HepG2 (cell line): ENCODE data around the gene LRRC37A. TPM values are rescaled to one million over a fixed set of nuclear protein-coding genes. Genes with fewer than 3 reads are reported as not detected.

Experiments
- AKAP8 ChIP-seq: sonication (generic); formaldehyde crosslinking; IDR thresholded peaks from 2 replicates; pipeline ENCODE4 v1.5.1; 2020; ENCODE audit warnings: mild to moderate bottlenecking, missing genetic modification reagents
- ELF4 ChIP-seq: sonication (generic); formaldehyde crosslinking; IDR thresholded peaks from 2 replicates; pipeline ENCODE4 v1.5.0; 2020; ENCODE audit warnings: missing genetic modification reagents, mild to moderate bottlenecking, moderate library complexity, borderline replicate concordance
- MAZ ChIP-seq, 2 experiments: sonication (generic) in 1 of 2; formaldehyde crosslinking in 1 of 2; IDR thresholded peaks; 2 replicates each; pipeline versions ENCODE4 v1.5.0 to v1.6.1; 2012 to 2020; ENCODE audit warnings: low read depth in 2 of 2, mild to moderate bottlenecking in 2 of 2, borderline replicate concordance in 1 of 2, improper control_type of control experiment in 1 of 2, low read length in 1 of 2, missing genetic modification reagents in 1 of 2, moderate library complexity in 1 of 2
- MTF2 ChIP-seq: sonication (generic); formaldehyde crosslinking; IDR thresholded peaks from 2 replicates; pipeline ENCODE4 v1.5.0; 2020; ENCODE audit warnings: missing genetic modification reagents, borderline replicate concordance
- PHF21A ChIP-seq: sonication (generic); formaldehyde crosslinking; IDR thresholded peaks from 2 replicates; pipeline ENCODE4 v1.5.0; 2020; ENCODE audit warnings: mild to moderate bottlenecking, missing genetic modification reagents
- PTBP1 ChIP-seq: fragments of 200-400 bp; formaldehyde crosslinking; IDR thresholded peaks from 2 replicates; pipeline ENCODE4 v1.6.1; 2018; ENCODE audit warnings: low read length, low read depth; ENCODE audit not compliant: poor library complexity, severe bottlenecking
- ZFP36L1 ChIP-seq: sonication (generic); formaldehyde crosslinking; IDR thresholded peaks from 2 replicates; pipeline ENCODE4 v1.8.0; 2022; ENCODE audit warnings: mild to moderate bottlenecking, missing genetic modification reagents, moderate library complexity
- ZNF296 ChIP-seq: sonication (generic); formaldehyde crosslinking; conservative IDR thresholded peaks from 2 replicates; pipeline ENCODE4 v1.5.0; 2020; ENCODE audit warnings: mild to moderate bottlenecking, missing genetic modification reagents
- ZNF367 ChIP-seq: sonication (generic); formaldehyde crosslinking; IDR thresholded peaks from 2 replicates; pipeline ENCODE4 v1.4.0; 2020; ENCODE audit warnings: missing genetic modification reagents, borderline replicate concordance
- ZNF749 ChIP-seq: sonication (generic); formaldehyde crosslinking; IDR thresholded peaks from 2 replicates; pipeline ENCODE4 v1.8.0; 2022; ENCODE audit warnings: mild to moderate bottlenecking, missing genetic modification reagents, moderate library complexity, borderline replicate concordance
- polyA plus RNA-seq, 8 experiments: library from polyadenylated mRNA; depleted of rRNA in 3 of 8; stranded (reverse) in 7 of 8; unstranded in 1 of 8; fragments of >200 nt; fragmentation: Illumina TruSeq in 4 of 8; extraction: Trizol in 4 of 8; gene quantifications; 2 replicates each; pipeline versions ENCODE4 v1.2.1 to v1.2.3, GENCODE V29; 2011 to 2016; ENCODE audit warnings: low read depth in 4 of 8, missing spikeins in 1 of 8, mixed read lengths in 1 of 8; ENCODE audit not compliant: insufficient read depth in 1 of 8
- total RNA-seq, 5 experiments: library from RNA; depleted of rRNA; stranded (reverse); fragments of >200 nt; fragmentation: Illumina TruSeq; extraction: Trizol; gene quantifications; 2 replicates each; pipeline ENCODE4 v1.2.3, GENCODE V29; 2016; ENCODE audit warnings: low read depth in 1 of 5
- TF ChIP-seq, protein P1 (sequence below): IDR thresholded peaks from 2 replicates; pipeline ENCODE4 v1.6.1; 2016; ENCODE audit warnings: mild to moderate bottlenecking, missing biosample characterization, missing genetic modification reagents
- TF ChIP-seq, protein P2 (sequence below): sonication (generic); formaldehyde crosslinking; IDR thresholded peaks from 2 replicates; pipeline ENCODE4 v1.4.0; 2020; ENCODE audit warnings: missing genetic modification reagents
- TF ChIP-seq, protein P3 (sequence below): sonication (generic); formaldehyde crosslinking; IDR thresholded peaks from 2 replicates; pipeline ENCODE4 v1.5.1; 2020; ENCODE audit warnings: missing genetic modification reagents, mild to moderate bottlenecking, borderline replicate concordance
- TF ChIP-seq, protein P4 (sequence below): sonication (generic); formaldehyde crosslinking; IDR thresholded peaks from 2 replicates; pipeline ENCODE4 v1.4.0; 2020; ENCODE audit warnings: missing genetic modification reagents
- TF ChIP-seq, protein P5 (sequence below): sonication (generic); formaldehyde crosslinking; IDR thresholded peaks from 2 replicates; pipeline ENCODE4 v1.9.0; 2021; ENCODE audit warnings: missing genetic modification reagents, mild to moderate bottlenecking, borderline replicate concordance

Gene LRRC37A
- total and polyA plus RNA-seq, 2 of the 13 experiments (the other 11 are each of a cell fraction or from before 2014, with no cell fraction given) = 0.97 to 1.3 TPM

DNA sequence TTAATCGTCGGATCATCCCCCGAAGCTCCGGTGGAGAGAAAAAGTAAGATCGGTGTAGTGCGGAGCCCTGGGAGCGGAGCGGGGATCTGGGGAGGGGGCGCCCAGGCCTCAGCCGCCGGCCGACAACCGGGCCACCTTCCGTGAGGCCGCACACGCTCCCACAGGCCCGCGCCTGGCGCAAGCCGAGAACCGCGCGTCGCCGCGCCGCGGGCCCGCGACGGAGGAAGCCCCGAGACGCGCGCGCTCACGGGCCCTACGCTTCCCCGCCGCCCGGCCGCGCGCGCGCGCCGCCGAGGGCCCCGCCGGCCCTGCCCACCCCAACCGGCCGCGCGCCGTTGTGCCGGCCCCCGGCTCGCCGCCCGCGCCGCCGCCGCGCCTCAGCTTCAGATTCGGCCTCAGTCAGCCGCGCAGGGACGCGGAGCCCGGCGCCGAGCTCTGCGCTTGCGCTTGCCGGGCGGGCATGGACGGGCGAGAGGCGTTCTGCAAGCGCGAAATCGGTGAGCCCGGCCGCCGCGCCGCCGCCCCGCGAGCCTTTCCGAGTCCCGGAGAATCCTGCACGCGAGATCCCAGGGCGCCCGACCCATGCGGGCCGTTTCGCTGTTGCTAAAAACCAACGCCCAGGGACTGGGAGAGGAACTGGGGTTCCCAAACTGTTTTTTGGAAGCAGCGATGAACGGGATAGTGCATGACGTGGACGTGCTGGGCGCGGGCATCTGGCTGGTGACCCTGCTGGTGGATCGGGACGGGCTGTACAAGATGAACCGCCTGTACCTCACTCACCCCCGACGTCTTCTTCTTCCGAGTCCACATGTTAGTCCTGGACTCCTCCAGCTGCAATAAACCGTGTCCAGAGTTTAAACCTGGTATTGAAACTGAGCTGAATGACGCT lies 28.0 kb upstream of the LRRC37A start (continued):
- TF ChIP-seq ZNF296 (CRISPR knock-in tag) (0 out of 2 replicates have a peak, but pooled peaks have one; percentile 48), PTBP1 (peak; percentile 37), ELF4 (CRISPR knock-in tag) (peak; percentile 36; the same call in 1 of the 2 replicates), MTF2 (CRISPR knock-in tag) (0 out of 2 replicates have a peak, but pooled peaks have one; percentile 82), ZNF367 (CRISPR knock-in tag) (no peak; the same call in 1 of the 2 replicates), PHF21A (CRISPR knock-in tag) (0 out of 2 replicates have a peak, but pooled peaks have one; percentile 15), ZNF749 (peak; percentile 36; the same call in 1 of the 2 replicates), ZFP36L1 (CRISPR knock-in tag) (peak; percentile 25; the same call in 1 of the 2 replicates), AKAP8 (CRISPR knock-in tag) (peak; percentile 75; the same call in 1 of the 2 replicates), MAZ (IDR thresholded peaks at IDR 0.05; ENCODE audit: borderline replicate concordance, low read depth, low read length) (0 out of 2 replicates have a peak, but pooled peaks have one; percentile 59), MAZ (CRISPR knock-in tag; IDR thresholded peaks at IDR 0.05; ENCODE audit: low read depth) (peak; percentile 88)
- TF ChIP-seq, protein P1, sequence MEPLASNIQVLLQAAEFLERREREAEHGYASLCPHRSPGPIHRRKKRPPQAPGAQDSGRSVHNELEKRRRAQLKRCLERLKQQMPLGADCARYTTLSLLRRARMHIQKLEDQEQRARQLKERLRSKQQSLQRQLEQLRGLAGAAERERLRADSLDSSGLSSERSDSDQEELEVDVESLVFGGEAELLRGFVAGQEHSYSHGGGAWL (CRISPR knock-in tag) = 0 out of 2 replicates have a peak, but pooled peaks have one; percentile 40
- TF ChIP-seq, protein P2, sequence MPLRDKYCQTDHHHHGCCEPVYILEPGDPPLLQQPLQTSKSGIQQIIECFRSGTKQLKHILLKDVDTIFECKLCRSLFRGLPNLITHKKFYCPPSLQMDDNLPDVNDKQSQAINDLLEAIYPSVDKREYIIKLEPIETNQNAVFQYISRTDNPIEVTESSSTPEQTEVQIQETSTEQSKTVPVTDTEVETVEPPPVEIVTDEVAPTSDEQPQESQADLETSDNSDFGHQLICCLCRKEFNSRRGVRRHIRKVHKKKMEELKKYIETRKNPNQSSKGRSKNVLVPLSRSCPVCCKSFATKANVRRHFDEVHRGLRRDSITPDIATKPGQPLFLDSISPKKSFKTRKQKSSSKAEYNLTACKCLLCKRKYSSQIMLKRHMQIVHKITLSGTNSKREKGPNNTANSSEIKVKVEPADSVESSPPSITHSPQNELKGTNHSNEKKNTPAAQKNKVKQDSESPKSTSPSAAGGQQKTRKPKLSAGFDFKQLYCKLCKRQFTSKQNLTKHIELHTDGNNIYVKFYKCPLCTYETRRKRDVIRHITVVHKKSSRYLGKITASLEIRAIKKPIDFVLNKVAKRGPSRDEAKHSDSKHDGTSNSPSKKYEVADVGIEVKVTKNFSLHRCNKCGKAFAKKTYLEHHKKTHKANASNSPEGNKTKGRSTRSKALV = peak; percentile 78
- TF ChIP-seq, protein P3, sequence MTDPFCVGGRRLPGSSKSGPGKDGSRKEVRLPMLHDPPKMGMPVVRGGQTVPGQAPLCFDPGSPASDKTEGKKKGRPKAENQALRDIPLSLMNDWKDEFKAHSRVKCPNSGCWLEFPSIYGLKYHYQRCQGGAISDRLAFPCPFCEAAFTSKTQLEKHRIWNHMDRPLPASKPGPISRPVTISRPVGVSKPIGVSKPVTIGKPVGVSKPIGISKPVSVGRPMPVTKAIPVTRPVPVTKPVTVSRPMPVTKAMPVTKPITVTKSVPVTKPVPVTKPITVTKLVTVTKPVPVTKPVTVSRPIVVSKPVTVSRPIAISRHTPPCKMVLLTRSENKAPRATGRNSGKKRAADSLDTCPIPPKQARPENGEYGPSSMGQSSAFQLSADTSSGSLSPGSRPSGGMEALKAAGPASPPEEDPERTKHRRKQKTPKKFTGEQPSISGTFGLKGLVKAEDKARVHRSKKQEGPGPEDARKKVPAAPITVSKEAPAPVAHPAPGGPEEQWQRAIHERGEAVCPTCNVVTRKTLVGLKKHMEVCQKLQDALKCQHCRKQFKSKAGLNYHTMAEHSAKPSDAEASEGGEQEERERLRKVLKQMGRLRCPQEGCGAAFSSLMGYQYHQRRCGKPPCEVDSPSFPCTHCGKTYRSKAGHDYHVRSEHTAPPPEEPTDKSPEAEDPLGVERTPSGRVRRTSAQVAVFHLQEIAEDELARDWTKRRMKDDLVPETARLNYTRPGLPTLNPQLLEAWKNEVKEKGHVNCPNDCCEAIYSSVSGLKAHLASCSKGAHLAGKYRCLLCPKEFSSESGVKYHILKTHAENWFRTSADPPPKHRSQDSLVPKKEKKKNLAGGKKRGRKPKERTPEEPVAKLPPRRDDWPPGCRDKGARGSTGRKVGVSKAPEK (CRISPR knock-in tag) = peak; percentile 80; the same call in 1 of the 2 replicates
- TF ChIP-seq, protein P4, sequence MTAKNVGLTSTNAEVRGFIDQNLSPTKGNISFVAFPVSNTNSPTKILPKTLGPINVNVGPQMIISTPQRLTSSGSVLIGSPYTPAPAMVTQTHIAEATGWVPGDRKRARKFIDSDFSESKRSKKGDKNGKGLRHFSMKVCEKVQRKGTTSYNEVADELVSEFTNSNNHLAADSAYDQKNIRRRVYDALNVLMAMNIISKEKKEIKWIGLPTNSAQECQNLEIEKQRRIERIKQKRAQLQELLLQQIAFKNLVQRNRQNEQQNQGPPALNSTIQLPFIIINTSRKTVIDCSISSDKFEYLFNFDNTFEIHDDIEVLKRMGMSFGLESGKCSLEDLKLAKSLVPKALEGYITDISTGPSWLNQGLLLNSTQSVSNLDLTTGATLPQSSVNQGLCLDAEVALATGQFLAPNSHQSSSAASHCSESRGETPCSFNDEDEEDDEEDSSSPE = peak; percentile 43; the same call in 1 of the 2 replicates
- TF ChIP-seq, protein P5, sequence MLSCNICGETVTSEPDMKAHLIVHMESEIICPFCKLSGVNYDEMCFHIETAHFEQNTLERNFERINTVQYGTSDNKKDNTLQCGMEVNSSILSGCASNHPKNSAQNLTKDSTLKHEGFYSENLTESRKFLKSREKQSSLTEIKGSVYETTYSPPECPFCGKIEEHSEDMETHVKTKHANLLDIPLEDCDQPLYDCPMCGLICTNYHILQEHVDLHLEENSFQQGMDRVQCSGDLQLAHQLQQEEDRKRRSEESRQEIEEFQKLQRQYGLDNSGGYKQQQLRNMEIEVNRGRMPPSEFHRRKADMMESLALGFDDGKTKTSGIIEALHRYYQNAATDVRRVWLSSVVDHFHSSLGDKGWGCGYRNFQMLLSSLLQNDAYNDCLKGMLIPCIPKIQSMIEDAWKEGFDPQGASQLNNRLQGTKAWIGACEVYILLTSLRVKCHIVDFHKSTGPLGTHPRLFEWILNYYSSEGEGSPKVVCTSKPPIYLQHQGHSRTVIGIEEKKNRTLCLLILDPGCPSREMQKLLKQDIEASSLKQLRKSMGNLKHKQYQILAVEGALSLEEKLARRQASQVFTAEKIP (CRISPR knock-in tag) = 0 out of 2 replicates have a peak, but pooled peaks have one; percentile 56
